Heart left ventricle (tissue), 16 donors: Measurements from ENCODE around the gene SPATA33. TPM values are rescaled to one million over a fixed set of nuclear protein-coding genes. Genes with fewer than 3 reads are reported as not detected.

ENCODE experiments used
- ATAC-seq, 4 donors: fragments of 200-7000 bp; cut with Tn5 transposase; one replicate each; pipeline ENCODE4 v1.9.1; 2020 to 2022; ENCODE audit warnings: moderate library complexity in 4 of 4, mild to moderate bottlenecking in 3 of 4, moderate number of reproducible peaks in 1 of 4
- DNase-seq, 5 donors: peaks; one replicate each; pipeline ENCODE4 v3.0.0-alpha.2; 2020
- H3K27ac ChIP-seq, 12 donors: fragments of 200-600 bp; sonication (generic) in 4 of 12; one replicate each; pipeline versions ENCODE4 v1.5.0 to v1.8.0; 2016 to 2022; ENCODE audit warnings: mild to moderate bottlenecking in 2 of 12
- H3K27me3 ChIP-seq, 9 donors: fragments of 200-600 bp; sonication (generic) in 2 of 9; one replicate each; pipeline versions ENCODE4 v1.5.1 to v1.8.0; 2016 to 2022; ENCODE audit warnings: mild to moderate bottlenecking in 3 of 9
- H3K36me3 ChIP-seq, 9 donors: fragments of 200-600 bp; sonication (generic) in 2 of 9; one replicate each; pipeline versions ENCODE4 v1.5.0 to v1.8.0; 2018 to 2022; ENCODE audit warnings: mild to moderate bottlenecking in 2 of 9
- H3K4me1 ChIP-seq, 12 donors: fragments of 200-600 bp; sonication (generic) in 4 of 12; one replicate each; pipeline versions ENCODE4 v1.5.0 to v1.8.0; 2016 to 2022; ENCODE audit warnings: mild to moderate bottlenecking in 3 of 12
- H3K4me3 ChIP-seq, 12 donors: fragments of 200-600 bp; sonication (generic) in 4 of 12; one replicate each; pipeline versions ENCODE4 v1.5.0 to v1.8.0; 2017 to 2022; ENCODE audit warnings: mild to moderate bottlenecking in 9 of 12, moderate library complexity in 4 of 12
- H3K9me3 ChIP-seq, 12 donors: fragments of 200-600 bp; sonication (generic) in 4 of 12; one replicate each; pipeline versions ENCODE4 v1.5.0 to v1.8.0; 2016 to 2022; ENCODE audit warnings: mild to moderate bottlenecking in 1 of 12
- POLR2A ChIP-seq, 2 donors: fragments of 450-650 bp; IDR thresholded peaks; one replicate each; pipeline ENCODE4 v1.6.1; 2017; ENCODE audit warnings: antibody characterized with exemption in 2 of 2, mild to moderate bottlenecking in 2 of 2, moderate library complexity in 2 of 2
- WGBS, 4 donors: extraction: QIAGEN DNeasy Blood & Tissue Kit in 2 of 4; methylation state at CpG; one replicate each; pipeline versions ENCODE4 v1.1.5 to v1.1.7; 2013 to 2018; 5-methylcytosine and 5-hydroxymethylcytosine counted together
- intact Hi-C, 10 donors: fragments of 100-400 bp; cut with DNase I; formaldehyde crosslinking; loops; one replicate each; pipeline versions ENCODE4 v1.11.1 to v1.14.2; 2022
- polyA plus RNA-seq, 2 donors: library from polyadenylated mRNA; stranded (reverse); fragments of 200-250 nt; gene quantifications; one replicate each; pipeline ENCODE4 v1.2.3, GENCODE V29; 2013
- total RNA-seq, 9 donors: library from RNA; depleted of rRNA in 2 of 9; stranded (reverse); fragments of >200 nt in 2 of 9; fragmentation: NEBNext Ultra II Directional in 3 of 9; extraction: Animal tissue kit (Norgen Biotek cat#: 25700) in 3 of 9; gene quantifications; one replicate each; pipeline versions ENCODE4 v1.1.0 to v1.2.4, GENCODE V29; 2016 to 2023
- TF ChIP-seq, protein P1 (sequence below), 12 donors: fragments of 200-600 bp; sonication (generic) in 4 of 12; IDR thresholded peaks; one replicate each; pipeline versions ENCODE4 v1.5.0 to v1.8.0; 2018 to 2022; ENCODE audit warnings: antibody characterized with exemption in 12 of 12, mild to moderate bottlenecking in 5 of 12
- donor health status: ischemic (EF 13 %, LVEDD 7.1; RV severe dilation, severe dysfunction).
- donor health status: healthy with polysubstance abuse.
- donor health status: DM: no; HTN: yes; CAD: no.
- donor health status: DM: no; HTN: no; CAD: no.
- donor health status: ischemic (EF 25% LVEDD 6.9; RV normal size, moderate dysfunction).
- donor health status: ischemic (EF 25% LVEDD 5.7; RV mildly dilated, moderate dysfunction).
- donor health status: healthy.
- donor health status: DM: yes; HTN: yes; CAD: no.
- donor health status: ischemic (EF 35%, LVEDD 5.7; RV mildly dilated, moderate dysfunction).
- donor health status: nonischemic (EF 11% LVEDD 7.7; RV severe dilation, severe dysfunction).
- donor health status: DM: yes; HTN: yes; CAD: no.
- donor health status: PGD.
- donor health status: ischemic (EF 29% LVEDD 5.4; RV normal size, mild dysfunction).
- donor health status: nonischemic (EF 23%, LVEDD 6.1; RV moderate dilation, normal function).

The SPATA33 gene
- total and polyA plus RNA-seq, 11 donors, result 0.94 to 5.1 (median 3.0) TPM

DNA sequence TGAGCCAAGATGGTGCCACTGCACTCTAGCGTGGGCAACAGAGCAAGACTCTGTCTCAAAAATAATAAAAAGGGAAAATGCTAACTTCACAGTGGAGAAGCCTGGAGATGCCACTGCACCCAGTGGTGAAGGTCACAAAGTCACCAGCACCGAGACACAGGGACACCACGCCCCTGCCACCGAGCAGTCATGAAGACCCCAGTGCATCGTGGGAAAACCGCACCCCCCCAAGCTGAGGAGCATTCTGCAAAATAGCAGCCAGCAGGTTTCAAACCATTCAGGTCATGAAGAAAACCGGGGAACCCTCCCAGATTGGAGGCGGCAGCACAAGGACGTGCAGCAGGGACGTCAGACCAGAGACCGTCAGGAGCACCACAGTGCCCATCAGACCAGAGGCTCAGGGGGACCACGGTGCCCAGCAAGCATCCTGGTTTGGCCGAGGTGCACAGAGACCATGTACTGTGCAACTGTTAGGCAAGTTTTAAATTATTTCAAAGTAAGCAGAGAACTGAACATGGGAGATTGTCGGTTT is 13.8 kb upstream of the SPATA33 start:
- Histone ChIP-seq H3K27ac (no peak overlapping the region), H3K36me3 (peaks cover 0 to 41% (median 30%) of the 10 kb centered on the region in 9 donors), H3K4me3 (no peak overlapping the region), H3K27me3 (no peaks in the 10 kb centered on the region), H3K9me3 (no peaks in the 10 kb centered on the region), H3K4me1 (peaks cover 0 to 17% (median 7%) of the 10 kb centered on the region in 12 donors)
- 76 to 87% (median 80%) methylated on average over 12 to 14 of the region's 14 CpGs for WGBS, 4 donors
- ATAC-seq (no peak), DNase-seq (no peak)
- intact Hi-C loops, result loop anchor here in 6 of 10 donors (5.0 to 10.0 kb wide), 7 partner anchors 69 to 402 kb away; partner anchors contain the start of gene CPNE7 (in 1 of the 6)
- TF ChIP-seq, protein P1, sequence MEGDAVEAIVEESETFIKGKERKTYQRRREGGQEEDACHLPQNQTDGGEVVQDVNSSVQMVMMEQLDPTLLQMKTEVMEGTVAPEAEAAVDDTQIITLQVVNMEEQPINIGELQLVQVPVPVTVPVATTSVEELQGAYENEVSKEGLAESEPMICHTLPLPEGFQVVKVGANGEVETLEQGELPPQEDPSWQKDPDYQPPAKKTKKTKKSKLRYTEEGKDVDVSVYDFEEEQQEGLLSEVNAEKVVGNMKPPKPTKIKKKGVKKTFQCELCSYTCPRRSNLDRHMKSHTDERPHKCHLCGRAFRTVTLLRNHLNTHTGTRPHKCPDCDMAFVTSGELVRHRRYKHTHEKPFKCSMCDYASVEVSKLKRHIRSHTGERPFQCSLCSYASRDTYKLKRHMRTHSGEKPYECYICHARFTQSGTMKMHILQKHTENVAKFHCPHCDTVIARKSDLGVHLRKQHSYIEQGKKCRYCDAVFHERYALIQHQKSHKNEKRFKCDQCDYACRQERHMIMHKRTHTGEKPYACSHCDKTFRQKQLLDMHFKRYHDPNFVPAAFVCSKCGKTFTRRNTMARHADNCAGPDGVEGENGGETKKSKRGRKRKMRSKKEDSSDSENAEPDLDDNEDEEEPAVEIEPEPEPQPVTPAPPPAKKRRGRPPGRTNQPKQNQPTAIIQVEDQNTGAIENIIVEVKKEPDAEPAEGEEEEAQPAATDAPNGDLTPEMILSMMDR (IDR thresholded peaks at IDR 0.05), result no peak
- no peak for TF ChIP-seq POLR2A (IDR thresholded peaks at IDR 0.05)

DNA sequence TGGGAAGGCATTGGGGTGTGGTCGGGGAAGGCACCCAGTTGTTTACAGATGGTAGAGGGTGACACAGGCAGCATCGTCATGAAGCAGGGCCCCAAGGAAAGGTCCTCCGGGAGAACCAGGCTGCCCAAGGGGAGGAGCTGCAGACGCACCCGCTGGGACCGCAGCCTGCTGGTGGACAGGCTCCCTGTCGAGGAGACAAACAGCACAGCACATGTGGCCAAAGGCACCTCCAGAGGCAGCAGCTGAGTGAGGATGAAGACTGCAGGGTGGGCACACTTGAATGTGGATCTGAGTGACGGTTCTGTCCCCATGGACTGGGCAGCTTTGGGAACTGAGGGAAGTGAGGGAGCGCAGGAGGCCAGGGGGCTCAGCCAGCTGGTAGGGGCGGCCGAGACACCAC is 12.5 kb upstream of the SPATA33 start:
- H3K27ac ChIP-seq, result no peak overlapping the region
- no peak for ATAC-seq
- no peaks in the 10 kb centered on the region for H3K27me3 ChIP-seq
- peaks cover 0 to 17% (median 7%) of the 10 kb centered on the region in 12 donors for H3K4me1 ChIP-seq
- no peak for DNase-seq
- H3K4me3 ChIP-seq, result no peak overlapping the region
- no peaks in the 10 kb centered on the region for H3K9me3 ChIP-seq
- intact Hi-C loops, result loop anchor here in 3 of 10 donors (10.0 kb wide), 3 partner anchors 70 to 400 kb away; partner anchors contain the start of gene CPNE7 (in 1 of the 3)
- H3K36me3 ChIP-seq, result peaks cover 0 to 54% (median 31%) of the 10 kb centered on the region in 9 donors
- TF ChIP-seq, protein P1 (IDR thresholded peaks at IDR 0.05), result no peak
- no peak for TF ChIP-seq POLR2A (IDR thresholded peaks at IDR 0.05)
- 79 to 87% (median 81%) methylated on average over 11 of the region's 11 CpGs for WGBS, 4 donors

GRCh38 chr16:89646270-89646669 is 11.4 kb upstream of the SPATA33 start:
- Histone ChIP-seq H3K4me1 (peaks cover 0 to 10% (median 0%) of the 10 kb centered on the region in 12 donors), H3K4me3 (no peak overlapping the region), H3K9me3 (no peaks in the 10 kb centered on the region), H3K36me3 (peaks cover 0 to 66% (median 40%) of the 10 kb centered on the region in 9 donors), H3K27me3 (no peaks in the 10 kb centered on the region), H3K27ac (no peak overlapping the region)
- intact Hi-C loops, result loop anchor here in 3 of 10 donors (10.0 kb wide), 3 partner anchors 71 to 401 kb away; partner anchors contain the start of gene CPNE7 (in 1 of the 3)
- ATAC-seq (no peak), DNase-seq (no peak)
- no peak for TF ChIP-seq POLR2A (IDR thresholded peaks at IDR 0.05)
- TF ChIP-seq, protein P1 (IDR thresholded peaks at IDR 0.05), result no peak
- WGBS, 4 donors, result 94 to 97% (median 96%) methylated on average over 20 to 22 of the region's 22 CpGs

DNA sequence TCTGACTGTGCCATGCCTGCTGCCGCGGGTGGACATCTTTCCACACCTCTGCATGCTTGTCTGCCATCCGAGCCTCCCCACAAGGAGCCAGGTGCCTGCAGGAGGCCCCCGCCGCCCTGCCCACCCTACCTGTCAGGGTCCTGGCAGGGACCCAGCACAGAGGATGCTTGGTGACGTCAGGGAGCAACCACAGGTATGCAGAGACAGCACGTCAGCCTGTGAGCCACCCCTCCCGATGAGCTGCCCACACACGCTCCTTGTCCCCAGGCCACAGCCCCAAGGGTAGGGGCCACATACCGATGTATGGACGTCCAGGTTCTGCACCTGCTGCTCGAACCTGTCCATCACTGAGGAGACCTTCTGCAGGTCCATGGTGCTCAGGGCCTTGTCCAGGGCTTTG is 10.7 kb upstream of the SPATA33 start:
- H3K27me3 ChIP-seq, result no peaks in the 10 kb centered on the region
- DNase-seq (no peak), ATAC-seq (no peak)
- H3K4me3 ChIP-seq, result no peak overlapping the region
- WGBS, 4 donors, result 87 to 92% (median 89%) methylated on average over 7 to 12 of the region's 12 CpGs
- no peaks in the 10 kb centered on the region for H3K9me3 ChIP-seq
- H3K27ac ChIP-seq, result no peak overlapping the region
- H3K4me1 ChIP-seq, result peaks cover 0 to 4% (median 0%) of the 10 kb centered on the region in 12 donors
- peaks cover 0 to 72% (median 45%) of the 10 kb centered on the region in 9 donors for H3K36me3 ChIP-seq
- TF ChIP-seq, protein P1 (IDR thresholded peaks at IDR 0.05), result no peak
- no peak for TF ChIP-seq POLR2A (IDR thresholded peaks at IDR 0.05)
- intact Hi-C loops, result loop anchor here in 3 of 10 donors (10.0 kb wide), 3 partner anchors 72 to 402 kb away; partner anchors contain the start of gene CPNE7 (in 1 of the 3)
